ENCODE results near the gene TTC5. TPM values are rescaled to one million over a fixed set of nuclear protein-coding genes. Genes with fewer than 3 reads are reported as not detected.

The TTC5 gene, protein sequence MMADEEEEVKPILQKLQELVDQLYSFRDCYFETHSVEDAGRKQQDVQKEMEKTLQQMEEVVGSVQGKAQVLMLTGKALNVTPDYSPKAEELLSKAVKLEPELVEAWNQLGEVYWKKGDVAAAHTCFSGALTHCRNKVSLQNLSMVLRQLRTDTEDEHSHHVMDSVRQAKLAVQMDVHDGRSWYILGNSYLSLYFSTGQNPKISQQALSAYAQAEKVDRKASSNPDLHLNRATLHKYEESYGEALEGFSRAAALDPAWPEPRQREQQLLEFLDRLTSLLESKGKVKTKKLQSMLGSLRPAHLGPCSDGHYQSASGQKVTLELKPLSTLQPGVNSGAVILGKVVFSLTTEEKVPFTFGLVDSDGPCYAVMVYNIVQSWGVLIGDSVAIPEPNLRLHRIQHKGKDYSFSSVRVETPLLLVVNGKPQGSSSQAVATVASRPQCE
- total RNA-seq: 10 to 100 TPM; 11.1 to 18.5 TPM

DNA sequence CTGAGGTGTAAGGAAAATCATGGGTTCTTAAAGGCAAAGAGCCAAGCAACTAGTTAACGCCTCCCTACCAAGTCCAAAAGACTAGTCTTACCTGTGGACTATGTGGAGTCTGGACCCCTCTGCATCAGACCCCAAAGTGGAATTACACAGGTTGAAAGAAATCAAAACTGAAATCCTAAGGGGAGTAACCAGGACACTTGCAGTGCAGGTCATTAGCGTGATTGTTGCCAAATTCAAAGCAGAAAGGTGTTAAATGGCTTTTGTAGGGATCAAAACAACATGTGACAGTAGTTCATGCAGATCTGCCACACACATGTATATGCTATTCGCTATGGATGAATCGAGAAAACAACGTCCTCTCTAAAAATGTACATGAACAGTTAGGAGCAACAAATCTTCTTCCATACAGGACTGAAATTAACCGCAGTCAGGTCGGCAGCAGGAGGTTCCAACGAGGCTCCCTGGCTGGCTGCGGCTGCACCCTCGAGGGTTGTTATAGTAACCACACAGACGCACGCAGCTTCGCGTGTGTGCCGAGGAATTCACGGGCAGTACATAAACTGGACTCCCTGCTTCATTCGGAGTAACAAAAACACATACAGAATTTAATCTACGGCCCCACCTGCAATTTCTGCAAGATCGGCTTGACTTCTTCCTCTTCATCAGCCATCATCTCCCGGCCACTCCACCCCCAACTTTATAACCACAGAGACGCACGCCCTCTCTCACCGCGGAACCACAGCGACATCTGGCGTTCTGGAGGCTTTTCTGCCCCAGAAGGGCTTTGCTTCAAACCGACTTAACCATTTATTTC lies at the start of gene TTC5:
Gene TTC5, minus strand, starts transcription at position 687 of the 814 bp plus-strand sequence. Its CDS starts 14 bp downstream, at position 673.
- DNase-seq (ENCODE audit: low spot score): peak; percentile 77
- no peaks in the 10 kb centered on the region for H3K9me3 ChIP-seq
- no peak for TF ChIP-seq POLR2A (IDR thresholded peaks at IDR 0.05)
- TF ChIP-seq POLR2AphosphoS5 (IDR thresholded peaks at IDR 0.05): peak; percentile 78
- TF ChIP-seq, protein P1, sequence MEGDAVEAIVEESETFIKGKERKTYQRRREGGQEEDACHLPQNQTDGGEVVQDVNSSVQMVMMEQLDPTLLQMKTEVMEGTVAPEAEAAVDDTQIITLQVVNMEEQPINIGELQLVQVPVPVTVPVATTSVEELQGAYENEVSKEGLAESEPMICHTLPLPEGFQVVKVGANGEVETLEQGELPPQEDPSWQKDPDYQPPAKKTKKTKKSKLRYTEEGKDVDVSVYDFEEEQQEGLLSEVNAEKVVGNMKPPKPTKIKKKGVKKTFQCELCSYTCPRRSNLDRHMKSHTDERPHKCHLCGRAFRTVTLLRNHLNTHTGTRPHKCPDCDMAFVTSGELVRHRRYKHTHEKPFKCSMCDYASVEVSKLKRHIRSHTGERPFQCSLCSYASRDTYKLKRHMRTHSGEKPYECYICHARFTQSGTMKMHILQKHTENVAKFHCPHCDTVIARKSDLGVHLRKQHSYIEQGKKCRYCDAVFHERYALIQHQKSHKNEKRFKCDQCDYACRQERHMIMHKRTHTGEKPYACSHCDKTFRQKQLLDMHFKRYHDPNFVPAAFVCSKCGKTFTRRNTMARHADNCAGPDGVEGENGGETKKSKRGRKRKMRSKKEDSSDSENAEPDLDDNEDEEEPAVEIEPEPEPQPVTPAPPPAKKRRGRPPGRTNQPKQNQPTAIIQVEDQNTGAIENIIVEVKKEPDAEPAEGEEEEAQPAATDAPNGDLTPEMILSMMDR (IDR thresholded peaks at IDR 0.05): peak; percentile 31 to 87 (median 83)
- H3K27ac ChIP-seq: peak within 1 kb of the TSS; percentile 32 to 54
- WGBS: 0% methylated on average over 27 of the region's 27 CpGs
- H3K4me3 ChIP-seq: peak within 1 kb of the TSS; percentile 40 to 62
- H3K4me1 ChIP-seq (replicated peaks): peaks cover 2% of the 10 kb centered on the region
- intact Hi-C loops (cut with DNase I): no loop called here
- no peaks in the 10 kb centered on the region for H3K36me3 ChIP-seq
- no peaks in the 10 kb centered on the region for H3K27me3 ChIP-seq (replicated peaks; ENCODE audit: insufficient read depth)

DNA sequence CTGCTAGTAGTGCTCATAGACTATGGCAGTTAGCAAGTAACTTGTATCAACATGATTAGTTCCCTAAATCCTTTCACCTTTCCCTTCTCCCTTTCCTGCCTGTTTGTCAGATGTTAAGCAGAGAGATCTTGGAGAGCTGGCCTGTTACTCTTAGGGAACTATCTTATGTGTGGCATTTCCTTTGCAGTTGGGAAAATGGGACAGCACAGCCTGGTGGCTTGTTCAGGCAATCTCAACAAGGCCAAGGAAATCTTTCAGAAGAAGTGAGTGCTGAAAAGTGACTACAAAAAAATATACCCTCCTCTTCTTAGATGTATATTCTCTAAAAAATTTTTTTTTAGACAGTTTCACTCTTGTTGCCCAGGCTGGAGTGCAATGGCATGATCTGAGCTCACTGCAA lies 45.1 kb upstream of the TTC5 start:
- TF ChIP-seq, protein P1 (IDR thresholded peaks at IDR 0.05): peak in 1 of 4 experiments; percentile 4
- no peak for TF ChIP-seq POLR2AphosphoS5 (IDR thresholded peaks at IDR 0.05)
- TF ChIP-seq POLR2A (IDR thresholded peaks at IDR 0.05): no peak
- Histone ChIP-seq H3K27me3 (replicated peaks; ENCODE audit: insufficient read depth) (no peaks in the 10 kb centered on the region), H3K27ac (no peak overlapping the region), H3K4me3 (no peak overlapping the region), H3K9me3 (no peaks in the 10 kb centered on the region), H3K4me1 (replicated peaks) (no peaks in the 10 kb centered on the region), H3K36me3 (peaks cover 0 to 7% of the 10 kb centered on the region in 2 donors)
- intact Hi-C loops (cut with DNase I): no loop called here
- DNase-seq (ENCODE audit: low spot score): no peak

DNA sequence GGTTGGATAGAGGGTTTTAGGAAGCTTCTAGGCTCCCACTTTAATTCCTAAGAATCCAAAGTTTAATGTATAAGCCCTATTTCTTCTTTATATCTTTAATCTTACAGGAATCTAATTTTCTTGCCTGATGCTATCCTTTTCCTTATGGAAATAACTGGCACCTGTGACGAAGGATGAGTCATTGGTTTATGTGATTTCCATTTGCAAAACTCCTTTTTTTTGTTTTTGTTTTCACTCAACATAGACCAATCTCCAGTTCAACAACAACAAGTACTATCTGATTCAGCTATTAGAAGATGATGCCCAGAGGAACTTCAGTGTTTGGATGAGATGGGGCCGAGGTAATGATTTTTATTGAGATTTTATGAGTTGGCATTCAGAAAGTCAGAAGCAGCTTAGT lies 44.5 kb upstream of the TTC5 start:
- intact Hi-C loops (cut with DNase I): no loop called here
- Histone ChIP-seq H3K36me3 (peaks cover 0 to 7% of the 10 kb centered on the region in 2 donors), H3K4me1 (replicated peaks) (no peaks in the 10 kb centered on the region), H3K4me3 (no peak overlapping the region), H3K27me3 (replicated peaks; ENCODE audit: insufficient read depth) (no peaks in the 10 kb centered on the region), H3K9me3 (no peaks in the 10 kb centered on the region), H3K27ac (no peak overlapping the region)
- TF ChIP-seq, protein P1 (IDR thresholded peaks at IDR 0.05): no peak
- TF ChIP-seq POLR2A (IDR thresholded peaks at IDR 0.05) (no peak), POLR2AphosphoS5 (IDR thresholded peaks at IDR 0.05) (no peak)
- 72% methylated on average over 2 of the region's 2 CpGs for WGBS
- no peak for DNase-seq (ENCODE audit: low spot score)

DNA sequence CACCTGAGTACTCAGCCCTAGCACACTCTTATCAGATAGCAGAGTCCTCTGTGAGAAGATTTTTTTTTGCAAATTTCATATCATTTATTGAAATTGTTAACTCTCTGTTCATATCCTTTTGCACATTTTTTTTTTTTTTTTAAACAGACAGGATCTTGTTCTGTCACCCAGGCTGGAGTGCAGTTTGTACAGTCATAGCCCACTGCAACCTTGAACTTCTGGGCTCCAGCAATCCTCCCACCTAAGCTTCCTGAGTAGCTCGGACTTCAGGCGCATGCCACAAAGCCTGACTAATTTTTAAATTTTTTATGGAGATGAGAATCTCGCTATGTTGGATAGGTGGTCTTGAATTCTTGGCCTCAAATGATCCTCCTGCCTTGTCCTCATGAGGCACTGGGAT lies 42.0 kb upstream of the TTC5 start:
- TF ChIP-seq POLR2A (IDR thresholded peaks at IDR 0.05): no peak
- TF ChIP-seq, protein P1 (IDR thresholded peaks at IDR 0.05): no peak
- no peak for TF ChIP-seq POLR2AphosphoS5 (IDR thresholded peaks at IDR 0.05)
- intact Hi-C loops (cut with DNase I): no loop called here
- Histone ChIP-seq H3K27ac (no peak overlapping the region), H3K9me3 (no peaks in the 10 kb centered on the region), H3K4me3 (no peak overlapping the region), H3K4me1 (replicated peaks) (no peaks in the 10 kb centered on the region), H3K36me3 (peaks cover 0 to 5% of the 10 kb centered on the region in 2 donors), H3K27me3 (replicated peaks; ENCODE audit: insufficient read depth) (no peaks in the 10 kb centered on the region)
- no peak for DNase-seq (ENCODE audit: low spot score)
- WGBS: 97% methylated on average over 3 of the region's 3 CpGs
